HEK293 (cell line): ENCODE data around the gene DDX41.

Experiments used
- ELK4 ChIP-seq: IDR thresholded peaks from 2 replicates; pipeline ENCODE4 v1.6.1; 2011; ENCODE audit warnings: mild to moderate bottlenecking, low read depth, low read length, borderline replicate concordance
- GLI4 ChIP-seq: fragments of 450-650 bp; formaldehyde crosslinking; IDR thresholded peaks from 2 replicates; pipeline ENCODE4 v1.5.1; 2016; ENCODE audit warnings: missing biosample characterization, missing genetic modification characterization
- HOXA7 ChIP-seq: sonication (generic); formaldehyde crosslinking; IDR thresholded peaks from 2 replicates; pipeline ENCODE4 v1.8.1; 2022; ENCODE audit warnings: missing genetic modification reagents, borderline replicate concordance
- HOXD13 ChIP-seq: sonication (generic); formaldehyde crosslinking; IDR thresholded peaks from 2 replicates; pipeline ENCODE4 v1.8.0; 2022; ENCODE audit warnings: missing genetic modification reagents, borderline replicate concordance
- PATZ1 ChIP-seq: fragments of 450-650 bp; formaldehyde crosslinking; IDR thresholded peaks from 2 replicates; pipeline ENCODE4 v1.5.1; 2016; ENCODE audit warnings: missing biosample characterization, missing genetic modification characterization
- PBX3 ChIP-seq: sonication (generic); formaldehyde crosslinking; IDR thresholded peaks from 2 replicates; pipeline ENCODE4 v1.8.1; 2022; ENCODE audit warnings: mild to moderate bottlenecking, moderate library complexity, missing genetic modification reagents
- PRDM4 ChIP-seq: fragments of 450-650 bp; formaldehyde crosslinking; IDR thresholded peaks from 2 replicates; pipeline ENCODE4 v1.5.1; 2017; ENCODE audit warnings: missing biosample characterization, missing genetic modification characterization
- RBAK ChIP-seq: fragments of 450-650 bp; formaldehyde crosslinking; IDR thresholded peaks from 2 replicates; pipeline ENCODE4 v1.5.1; 2016; ENCODE audit warnings: missing biosample characterization, missing genetic modification characterization
- SALL2 ChIP-seq: fragments of 450-650 bp; formaldehyde crosslinking; IDR thresholded peaks from 2 replicates; pipeline ENCODE4 v1.5.0; 2017; ENCODE audit warnings: missing biosample characterization, mild to moderate bottlenecking, missing genetic modification characterization, borderline replicate concordance
- SETDB1 ChIP-seq: IDR thresholded peaks from one replicate; pipeline ENCODE4 v1.6.1; 2017; ENCODE audit warnings: mild to moderate bottlenecking, low read length, moderate library complexity, mixed read lengths; ENCODE audit not compliant: insufficient read length
- SP3 ChIP-seq: fragments of 450-650 bp; formaldehyde crosslinking; IDR thresholded peaks from 2 replicates; pipeline ENCODE4 v1.5.1; 2016; ENCODE audit warnings: missing biosample characterization, missing genetic modification characterization
- YY1 ChIP-seq: fragments of 450-650 bp; formaldehyde crosslinking; IDR thresholded peaks from 2 replicates; pipeline ENCODE4 v1.5.1; 2018; ENCODE audit warnings: missing biosample characterization, missing genetic modification characterization
- ZBTB20 ChIP-seq: fragments of 450-650 bp; formaldehyde crosslinking; IDR thresholded peaks from 2 replicates; pipeline ENCODE4 v1.5.1; 2016; ENCODE audit warnings: missing biosample characterization, missing genetic modification characterization
- ZBTB48 ChIP-seq: fragments of 450-650 bp; formaldehyde crosslinking; IDR thresholded peaks from 2 replicates; pipeline ENCODE4 v1.5.1; 2016; ENCODE audit warnings: missing biosample characterization, missing genetic modification characterization
- ZBTB8A ChIP-seq: fragments of 450-650 bp; formaldehyde crosslinking; IDR thresholded peaks from 2 replicates; pipeline ENCODE4 v1.5.1; 2016; ENCODE audit warnings: missing biosample characterization, missing genetic modification characterization
- ZEB2 ChIP-seq: fragments of 450-650 bp; formaldehyde crosslinking; IDR thresholded peaks from 2 replicates; pipeline ENCODE4 v1.5.1; 2016; ENCODE audit warnings: missing biosample characterization, missing genetic modification characterization
- ZNF10 ChIP-seq: fragments of 450-650 bp; formaldehyde crosslinking; IDR thresholded peaks from 2 replicates; pipeline ENCODE4 v1.5.1; 2017; ENCODE audit warnings: missing biosample characterization, missing genetic modification characterization
- ZNF121 ChIP-seq: fragments of 450-650 bp; formaldehyde crosslinking; IDR thresholded peaks from 2 replicates; pipeline ENCODE4 v1.5.1; 2016; ENCODE audit warnings: missing biosample characterization, missing genetic modification characterization
- ZNF155 ChIP-seq: fragments of 450-650 bp; formaldehyde crosslinking; IDR thresholded peaks from 2 replicates; pipeline ENCODE4 v1.5.1; 2016; ENCODE audit warnings: missing biosample characterization, missing genetic modification characterization
- ZNF202 ChIP-seq: fragments of 450-650 bp; formaldehyde crosslinking; IDR thresholded peaks from 2 replicates; pipeline ENCODE4 v1.5.1; 2016; ENCODE audit warnings: missing biosample characterization, missing genetic modification characterization, borderline replicate concordance
- ZNF335 ChIP-seq: fragments of 450-650 bp; formaldehyde crosslinking; conservative IDR thresholded peaks from 2 replicates; pipeline ENCODE4 v1.5.1; 2016; ENCODE audit warnings: missing biosample characterization, missing genetic modification characterization
- ZNF350 ChIP-seq: fragments of 450-650 bp; formaldehyde crosslinking; IDR thresholded peaks from 2 replicates; pipeline ENCODE4 v1.5.0; 2017; ENCODE audit warnings: missing biosample characterization, mild to moderate bottlenecking, missing genetic modification characterization
- ZNF37A ChIP-seq: fragments of 450-650 bp; IDR thresholded peaks from 2 replicates; pipeline ENCODE4 v1.5.1; 2018; ENCODE audit warnings: missing biosample characterization, missing genetic modification characterization
- ZNF433 ChIP-seq: fragments of 450-650 bp; formaldehyde crosslinking; IDR thresholded peaks from 2 replicates; pipeline ENCODE4 v1.5.1; 2016; ENCODE audit warnings: missing biosample characterization, missing genetic modification characterization, low read depth
- ZNF501 ChIP-seq: fragments of 450-650 bp; formaldehyde crosslinking; IDR thresholded peaks from 2 replicates; pipeline ENCODE4 v1.5.1; 2016; ENCODE audit warnings: missing biosample characterization, missing genetic modification characterization
- ZNF510 ChIP-seq: fragments of 450-650 bp; formaldehyde crosslinking; IDR thresholded peaks from 2 replicates; pipeline ENCODE4 v1.5.1; 2018; ENCODE audit warnings: mild to moderate bottlenecking, missing genetic modification characterization, missing biosample characterization; ENCODE audit not compliant: insufficient replicate concordance
- ZNF560 ChIP-seq: fragments of 450-650 bp; formaldehyde crosslinking; IDR thresholded peaks from 2 replicates; pipeline ENCODE4 v1.5.1; 2017; ENCODE audit warnings: missing biosample characterization, missing genetic modification characterization, borderline replicate concordance
- ZNF610 ChIP-seq: fragments of 450-650 bp; formaldehyde crosslinking; IDR thresholded peaks from 2 replicates; pipeline ENCODE4 v1.5.1; 2016; ENCODE audit warnings: missing biosample characterization, missing genetic modification characterization, borderline replicate concordance
- ZNF623 ChIP-seq: fragments of 450-650 bp; formaldehyde crosslinking; IDR thresholded peaks from 2 replicates; pipeline ENCODE4 v1.5.1; 2016; ENCODE audit warnings: missing biosample characterization, missing genetic modification characterization
- ZNF785 ChIP-seq: fragments of 450-650 bp; formaldehyde crosslinking; IDR thresholded peaks from 2 replicates; pipeline ENCODE4 v1.5.1; 2016; ENCODE audit warnings: missing biosample characterization, missing genetic modification characterization
- ZNF791 ChIP-seq: fragments of 450-650 bp; formaldehyde crosslinking; IDR thresholded peaks from 2 replicates; pipeline ENCODE4 v1.5.1; 2016; ENCODE audit warnings: missing biosample characterization, missing genetic modification characterization
- ZSCAN16 ChIP-seq: fragments of 450-650 bp; formaldehyde crosslinking; IDR thresholded peaks from 2 replicates; pipeline ENCODE4 v1.5.1; 2016; ENCODE audit warnings: missing biosample characterization, missing genetic modification characterization

DDX41 gene

GRCh38 chr5:177516601-177517568 is at the start of gene DDX41 (continued):
- TF ChIP-seq PRDM4 (tag by site-specific recombination) (peak; percentile 8; the same call in 1 of the 2 replicates), ZNF37A (no peak), ZNF335 (tag by site-specific recombination) (peak; percentile 98), ZNF10 (tag by site-specific recombination) (peak; percentile 58; the same call in 1 of the 2 replicates), ZNF785 (no peak), ZNF121 (tag by site-specific recombination) (no peak), ZNF791 (no peak), ZNF501 (tag by site-specific recombination) (peak; percentile 91), ZNF560 (tag by site-specific recombination) (no peak), ZNF433 (no peak), ZBTB20 (tag by site-specific recombination) (peak; percentile 91), SP3 (tag by site-specific recombination) (peak; percentile 89), ZNF155 (tag by site-specific recombination) (no peak), YY1 (tag by site-specific recombination) (peak; percentile 85; the same call in 1 of the 2 replicates), GLI4 (no peak), ZEB2 (tag by site-specific recombination) (peak; percentile 98), ZBTB8A (tag by site-specific recombination) (peak; percentile 78), RBAK (tag by site-specific recombination) (no peak), SETDB1 (no peak), PBX3 (CRISPR knock-in tag) (no peak; the same call in 1 of the 2 replicates), SALL2 (no peak), ZNF610 (tag by site-specific recombination) (peak; percentile 26; the same call in 1 of the 2 replicates), ZNF510 (no peak), ZNF202 (tag by site-specific recombination) (no peak), ZSCAN16 (no peak), PATZ1 (peak; percentile 54; the same call in 1 of the 2 replicates), ELK4 (no peak), HOXA7 (CRISPR knock-in tag) (no peak), ZNF350 (tag by site-specific recombination) (no peak), HOXD13 (CRISPR knock-in tag) (no peak), ZNF623 (tag by site-specific recombination) (no peak), ZBTB48 (peak; percentile 41; the same call in 1 of the 2 replicates)
